Skeletal muscle tissue (tissue), 4 donors: ENCODE results near the gene TRIML1. TPM values are rescaled to one million over a fixed set of nuclear protein-coding genes. Genes with fewer than 3 reads are reported as not detected.

Experiments
- H3K27ac ChIP-seq: one replicate; pipeline ENCODE4 v1.7.0; 2013; ENCODE audit warnings: mild to moderate bottlenecking, low read depth, low read length, inconsistent platforms
- H3K27me3 ChIP-seq, 3 donors: one replicate each; pipeline ENCODE4 v1.7.0; 2013; ENCODE audit warnings: low read length in 3 of 3; ENCODE audit not compliant: control insufficient read depth in 3 of 3, insufficient read depth in 3 of 3
- H3K36me3 ChIP-seq, 3 donors: one replicate each; pipeline ENCODE4 v1.7.0; 2013; ENCODE audit warnings: low read length in 3 of 3; ENCODE audit not compliant: control insufficient read depth in 3 of 3, insufficient read depth in 3 of 3
- H3K4me1 ChIP-seq, 3 donors: one replicate each; pipeline ENCODE4 v1.7.0; 2013; ENCODE audit warnings: low read length in 3 of 3, mild to moderate bottlenecking in 3 of 3; ENCODE audit not compliant: control insufficient read depth in 3 of 3, insufficient read depth in 3 of 3
- H3K4me3 ChIP-seq, 3 donors: one replicate each; pipeline ENCODE4 v1.7.0; 2013; ENCODE audit warnings: low read length in 3 of 3
- H3K9ac ChIP-seq, 3 donors: one replicate each; pipeline ENCODE4 v1.7.0; 2013; ENCODE audit warnings: low read length in 3 of 3, mild to moderate bottlenecking in 3 of 3, moderate library complexity in 2 of 3, low read depth in 1 of 3
- H3K9me3 ChIP-seq, 3 donors: one replicate each; pipeline ENCODE4 v1.7.0; 2013; ENCODE audit warnings: low read length in 3 of 3; ENCODE audit not compliant: control insufficient read depth in 3 of 3
- total RNA-seq: library from RNA; depleted of rRNA; stranded (reverse); fragments of >200 nt; gene quantifications from one replicate; pipeline ENCODE4 v1.2.3, GENCODE V29; 2014
- donor health status: Osteomylitis.

The TRIML1 gene, protein sequence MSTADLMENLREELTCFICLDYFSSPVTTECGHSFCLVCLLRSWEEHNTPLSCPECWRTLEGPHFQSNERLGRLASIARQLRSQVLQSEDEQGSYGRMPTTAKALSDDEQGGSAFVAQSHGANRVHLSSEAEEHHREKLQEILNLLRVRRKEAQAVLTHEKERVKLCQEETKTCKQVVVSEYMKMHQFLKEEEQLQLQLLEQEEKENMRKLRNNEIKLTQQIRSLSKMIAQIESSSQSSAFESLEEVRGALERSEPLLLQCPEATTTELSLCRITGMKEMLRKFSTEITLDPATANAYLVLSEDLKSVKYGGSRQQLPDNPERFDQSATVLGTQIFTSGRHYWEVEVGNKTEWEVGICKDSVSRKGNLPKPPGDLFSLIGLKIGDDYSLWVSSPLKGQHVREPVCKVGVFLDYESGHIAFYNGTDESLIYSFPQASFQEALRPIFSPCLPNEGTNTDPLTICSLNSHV
- not detected for total RNA-seq

GRCh38 chr4:188139141-188139540, at the start of gene TRIML1:
TSS of gene TRIML1 (plus strand) at chr4:188139441. CDS start at chr4:188139559, 118 bp downstream.
- Histone ChIP-seq H3K4me1 (no peaks in the 10 kb centered on the region), H3K4me3 (no peak within 1 kb of the TSS), H3K27ac (no peak within 1 kb of the TSS), H3K36me3 (no peaks in the 10 kb centered on the region), H3K27me3 (no peaks in the 10 kb centered on the region), H3K9me3 (peaks cover 0 to 2% (median 0%) of the 10 kb centered on the region in 3 donors), H3K9ac (no peak within 1 kb of the TSS)

GRCh38 chr4:188092824-188093223, 46.4 kb upstream of the TRIML1 start:
- no peaks in the 10 kb centered on the region for H3K9me3 ChIP-seq
- no peaks in the 10 kb centered on the region for H3K36me3 ChIP-seq
- H3K4me1 ChIP-seq, result no peaks in the 10 kb centered on the region
- no peak overlapping the region for H3K27ac ChIP-seq
- H3K9ac ChIP-seq, result no peak overlapping the region
- H3K27me3 ChIP-seq, result no peaks in the 10 kb centered on the region
- no peak overlapping the region for H3K4me3 ChIP-seq

GRCh38 chr4:188106454-188106853, 32.8 kb upstream of the TRIML1 start:
- Histone ChIP-seq H3K4me3 (no peak overlapping the region), H3K9ac (no peak overlapping the region), H3K27me3 (no peaks in the 10 kb centered on the region), H3K9me3 (no peaks in the 10 kb centered on the region), H3K4me1 (no peaks in the 10 kb centered on the region), H3K36me3 (no peaks in the 10 kb centered on the region), H3K27ac (no peak overlapping the region)

GRCh38 chr4:188107931-188108843, 31.1 kb upstream of the TRIML1 start:
- Histone ChIP-seq H3K4me3 (no peak overlapping the region), H3K36me3 (no peaks in the 10 kb centered on the region), H3K27ac (no peak overlapping the region), H3K9ac (no peak overlapping the region), H3K27me3 (no peaks in the 10 kb centered on the region), H3K9me3 (no peaks in the 10 kb centered on the region), H3K4me1 (no peaks in the 10 kb centered on the region)

GRCh38 chr4:188109157-188109755, 30.0 kb upstream of the TRIML1 start, which contains the start of gene TRIML2:
TSS of gene TRIML2 (minus strand) at chr4:188109603. CDS start at chr4:188105368, 4,235 bp downstream.
- H3K27ac ChIP-seq, result no peak within 1 kb of the TSS

GRCh38 chr4:188110036-188110435, 29.2 kb upstream of the TRIML1 start:
- Histone ChIP-seq H3K27me3 (no peaks in the 10 kb centered on the region), H3K9me3 (no peaks in the 10 kb centered on the region), H3K4me3 (no peak overlapping the region), H3K27ac (no peak overlapping the region), H3K9ac (no peak overlapping the region), H3K36me3 (no peaks in the 10 kb centered on the region), H3K4me1 (no peaks in the 10 kb centered on the region)

More at GRCh38 chr4:188109157-188109755, 30.0 kb upstream of the TRIML1 start, which contains the start of gene TRIML2:
- H3K9ac ChIP-seq, result no peak within 1 kb of the TSS
- no peak within 1 kb of the TSS for H3K4me3 ChIP-seq
- H3K4me1 ChIP-seq, result no peaks in the 10 kb centered on the region
- H3K36me3 ChIP-seq, result no peaks in the 10 kb centered on the region
- H3K27me3 ChIP-seq, result no peaks in the 10 kb centered on the region
- H3K9me3 ChIP-seq, result no peaks in the 10 kb centered on the region

GRCh38 chr4:188110741-188111471, 28.3 kb upstream of the TRIML1 start:
- no peaks in the 10 kb centered on the region for H3K27me3 ChIP-seq
- H3K4me3 ChIP-seq, result no peak overlapping the region
- no peaks in the 10 kb centered on the region for H3K4me1 ChIP-seq
- H3K27ac ChIP-seq, result no peak overlapping the region
- H3K9me3 ChIP-seq, result no peaks in the 10 kb centered on the region
- H3K9ac ChIP-seq, result no peak overlapping the region
- no peaks in the 10 kb centered on the region for H3K36me3 ChIP-seq

DNA sequence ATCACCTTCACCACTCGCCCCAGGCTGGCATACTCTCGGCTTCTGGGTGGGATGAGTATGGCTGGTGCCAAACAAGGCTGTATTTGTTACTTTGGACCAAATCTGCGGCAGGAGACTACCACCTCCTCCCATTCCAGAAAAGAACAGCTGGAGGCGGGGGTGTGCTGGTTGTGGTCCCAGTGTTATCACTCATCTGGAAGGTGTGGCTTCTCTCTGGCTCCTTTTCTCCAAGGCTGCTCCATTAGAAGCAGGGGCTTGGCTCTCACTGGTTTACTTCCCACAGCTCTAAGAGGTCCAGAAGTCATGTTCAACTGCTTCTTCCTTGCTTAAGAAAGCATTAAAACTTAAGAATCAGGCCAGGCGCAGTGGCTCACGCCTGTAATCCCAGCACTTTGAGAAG, 27.3 kb upstream of the TRIML1 start:
- no peaks in the 10 kb centered on the region for H3K9me3 ChIP-seq
- H3K36me3 ChIP-seq, result no peaks in the 10 kb centered on the region
- no peak overlapping the region for H3K4me3 ChIP-seq
- H3K4me1 ChIP-seq, result no peaks in the 10 kb centered on the region
- no peak overlapping the region for H3K27ac ChIP-seq
- no peak overlapping the region for H3K9ac ChIP-seq
- H3K27me3 ChIP-seq, result no peaks in the 10 kb centered on the region

- no peak overlapping the region for H3K27ac ChIP-seq
- no peaks in the 10 kb centered on the region for H3K9me3 ChIP-seq
- H3K36me3 ChIP-seq, result no peaks in the 10 kb centered on the region
- no peak overlapping the region for H3K9ac ChIP-seq
- no peaks in the 10 kb centered on the region for H3K4me1 ChIP-seq
- no peaks in the 10 kb centered on the region for H3K27me3 ChIP-seq
- no peak overlapping the region for H3K4me3 ChIP-seq
Observed at GRCh38 chr4:188113156-188113555, 26.1 kb upstream of the TRIML1 start.
